Measurements from ENCODE around the gene PKIB. TPM values are rescaled to one million over a fixed set of nuclear protein-coding genes. Genes with fewer than 3 reads are reported as not detected.

The PKIB gene
- total RNA-seq, 1 donor from 2014 or later = 48.1 TPM

- DNase-seq = no peak
- no peak overlapping the region for H3K4me3 Mint-ChIP-seq (ENCODE audit: unreplicated experiment)
- H3K9me3 Mint-ChIP-seq (ENCODE audit: unreplicated experiment) = no peaks in the 10 kb centered on the region
- H3K4me1 Mint-ChIP-seq (ENCODE audit: low read depth, unreplicated experiment) = no peaks in the 10 kb centered on the region
- no peak for TF ChIP-seq CTCF (IDR thresholded peaks at IDR 0.05; ENCODE audit: partially characterized antibody, unreplicated experiment)
- H3K27me3 Mint-ChIP-seq (ENCODE audit: unreplicated experiment) = no peaks in the 10 kb centered on the region
- no peak overlapping the region for H3K27ac Mint-ChIP-seq (ENCODE audit: unreplicated experiment)
- no peaks in the 10 kb centered on the region for H3K36me3 Mint-ChIP-seq (ENCODE audit: unreplicated experiment)
Measured at GRCh38 chr6:122772724-122773415, 162.7 kb downstream of the PKIB start.

Other genes starting within 250 kb of the PKIB start
- 25.4 TPM for gene HSF2, start 210.8 kb upstream of the PKIB start, total RNA-seq (ENCODE audit: unreplicated experiment)
- 300 TPM for gene SERINC1, start 138.6 kb upstream of the PKIB start, total RNA-seq (ENCODE audit: unreplicated experiment)
- 3.3 TPM for gene FABP7, start 169.3 kb downstream of the PKIB start, total RNA-seq (ENCODE audit: unreplicated experiment)
- gene SMPDL3A, start 178.9 kb downstream of the PKIB start, total RNA-seq (ENCODE audit: unreplicated experiment) = 10.0 TPM

Data from glutamatergic neuron (in vitro differentiated cells).